H1 (cell line): ENCODE data around the gene SHROOM2. TPM values are rescaled to one million over a fixed set of nuclear protein-coding genes. Genes with fewer than 3 reads are reported as not detected.

ENCODE experiments used
- CTCF ChIA-PET: fragments of 300-600 bp; sonication (Branson Sonifier 250); formaldehyde crosslinking; loops from one replicate; lab custom pipeline; 2021; ENCODE audit not compliant: partially characterized antibody; lab: Charles Lee
- POLR2A ChIA-PET: fragments of 300-600 bp; sonication (Branson Sonifier 250); formaldehyde crosslinking; loops from one replicate; lab custom pipeline; 2021; ENCODE audit warnings: inconsistent platforms; ENCODE audit not compliant: partially characterized antibody; lab: Charles Lee
- DNase-seq, 2 experiments: peaks; one replicate each; pipeline versions ENCODE4 v3.0.0 to v3.0.0-alpha.2; 2010 to 2022; ENCODE audit warnings: low spot score in 2 of 2, low read depth in 1 of 2, mixed read lengths in 1 of 2
- FAIRE-seq: peaks from 2 replicates; lab custom pipeline; 2011; peaks lifted over from hg19 to GRCh38; lab: Jason Lieb, UNC
- H2AFZ ChIP-seq: 2 replicates; pipeline ENCODE4 v1.8.1; 2012; ENCODE audit warnings: low read length, inconsistent platforms
- H2AK5ac ChIP-seq: 2 replicates; pipeline ENCODE4 v1.6.1; 2013; ENCODE audit warnings: low read depth, low read length
- H2BK120ac ChIP-seq: replicated peaks from 2 replicates; pipeline ENCODE3; 2013; ENCODE audit warnings: low read depth, low read length, inconsistent platforms
- H2BK12ac ChIP-seq: 2 replicates; pipeline ENCODE4 v1.6.1; 2013; ENCODE audit warnings: low read depth, low read length
- H2BK15ac ChIP-seq: 2 replicates; pipeline ENCODE4 v1.6.1; 2013; ENCODE audit warnings: low read length
- H2BK20ac ChIP-seq: 2 replicates; pipeline ENCODE4 v1.6.1; 2013; ENCODE audit warnings: low read length
- H2BK5ac ChIP-seq: 2 replicates; pipeline ENCODE4 v1.6.1; 2013; ENCODE audit warnings: low read depth, low read length
- H3K14ac ChIP-seq: 2 replicates; pipeline ENCODE4 v1.6.1; 2013; ENCODE audit warnings: inconsistent platforms; ENCODE audit not compliant: insufficient read length
- H3K18ac ChIP-seq: 2 replicates; pipeline ENCODE4 v1.6.1; 2013; ENCODE audit warnings: low read length; ENCODE audit errors: extremely low read depth
- H3K23ac ChIP-seq: 2 replicates; pipeline ENCODE4 v1.6.1; 2013; ENCODE audit warnings: inconsistent platforms; ENCODE audit not compliant: insufficient read length
- H3K23me2 ChIP-seq: 2 replicates; pipeline ENCODE4 v1.6.1; 2013; ENCODE audit warnings: low read depth, low read length
- H3K27ac ChIP-seq: 2 replicates; pipeline ENCODE4 v1.6.1; 2011; ENCODE audit warnings: low read depth, low read length, inconsistent platforms
- H3K27me3 ChIP-seq, 4 experiments: replicated peaks in 1 of 4; 1 replicate in 1 of 4; 2 replicates in 3 of 4; pipeline versions ENCODE4 v1.6.1 to v1.8.1; 2011 to 2013; ENCODE audit warnings: low read length in 3 of 4, mild to moderate bottlenecking in 3 of 4, inconsistent platforms in 2 of 4, mixed read lengths in 2 of 4, moderate library complexity in 1 of 4; ENCODE audit not compliant: control insufficient read depth in 3 of 4, insufficient read depth in 3 of 4; ENCODE audit errors: extremely low read depth in 1 of 4
- H3K36me3 ChIP-seq, 4 experiments: 2 replicates each; pipeline versions ENCODE4 v1.6.1 to v1.8.1; 2011 to 2013; ENCODE audit warnings: mild to moderate bottlenecking in 4 of 4, low read length in 3 of 4, moderate library complexity in 2 of 4, control low read depth in 1 of 4, inconsistent platforms in 1 of 4; ENCODE audit not compliant: insufficient read depth in 4 of 4, control insufficient read depth in 2 of 4
- H3K4ac ChIP-seq: replicated peaks from 2 replicates; pipeline ENCODE3; 2013; ENCODE audit warnings: low read length, low read depth, mixed read lengths, inconsistent platforms; ENCODE audit not compliant: insufficient read length
- H3K4me1 ChIP-seq, 4 experiments: replicated peaks in 1 of 4; 1 replicate in 1 of 4; 2 replicates in 3 of 4; pipeline versions ENCODE4 v1.6.1 to v1.8.1; 2011 to 2013; ENCODE audit warnings: low read length in 3 of 4, inconsistent platforms in 2 of 4, mixed read lengths in 1 of 4; ENCODE audit not compliant: insufficient read depth in 4 of 4, control insufficient read depth in 3 of 4
- H3K4me2 ChIP-seq, 2 experiments: 2 replicates each; pipeline versions ENCODE4 v1.6.1 to v1.8.1; 2011 to 2013; ENCODE audit warnings: low read depth in 2 of 2, low read length in 2 of 2, control low read depth in 1 of 2, inconsistent platforms in 1 of 2, mild to moderate bottlenecking in 1 of 2; ENCODE audit not compliant: insufficient read depth in 1 of 2
- H3K4me3 ChIP-seq, 4 experiments: fragments of 200-600, 300-600 bp in 1 of 4; sonication (generic), shearing (Covaris generic), sonication (Bioruptor Twin) in 1 of 4; 2 replicates each; pipeline versions ENCODE4 v1.5.1 to v1.8.1; 2011 to 2016; ENCODE audit warnings: low read length in 4 of 4, low read depth in 3 of 4, control low read depth in 2 of 4, inconsistent platforms in 2 of 4, mild to moderate bottlenecking in 2 of 4, mixed read lengths in 1 of 4, moderate library complexity in 1 of 4; ENCODE audit not compliant: insufficient read depth in 2 of 4; ENCODE audit errors: extremely low read depth in 1 of 4
- H3K56ac ChIP-seq: replicated peaks from 2 replicates; pipeline ENCODE3; 2013; ENCODE audit warnings: low read depth, mild to moderate bottlenecking, mixed read lengths, low read length, inconsistent platforms; ENCODE audit not compliant: insufficient read length
- H3K79me1 ChIP-seq: 2 replicates; pipeline ENCODE4 v1.6.1; 2013; ENCODE audit warnings: low read depth, low read length, control low read depth
- H3K79me2 ChIP-seq, 2 experiments: 2 replicates each; pipeline versions ENCODE4 v1.6.1 to v1.8.1; 2012 to 2013; ENCODE audit warnings: low read length in 2 of 2, mild to moderate bottlenecking in 2 of 2, inconsistent platforms in 1 of 2; ENCODE audit not compliant: insufficient read depth in 2 of 2, control insufficient read depth in 1 of 2
- H3K9ac ChIP-seq, 4 experiments: replicated peaks in 1 of 4; 1 replicate in 1 of 4; 2 replicates in 3 of 4; pipeline versions ENCODE4 v1.6.1 to v1.8.1; 2011 to 2013; ENCODE audit warnings: low read depth in 3 of 4, low read length in 3 of 4, control low read depth in 2 of 4, mild to moderate bottlenecking in 2 of 4, moderate library complexity in 2 of 4, inconsistent platforms in 1 of 4; ENCODE audit errors: extremely low read depth in 1 of 4
- H3K9me3 ChIP-seq, 2 experiments: 2 replicates each; pipeline versions ENCODE4 v1.6.1 to v1.8.1; 2012 to 2013; ENCODE audit warnings: mild to moderate bottlenecking in 2 of 2, moderate library complexity in 2 of 2, control low read depth in 1 of 2, inconsistent platforms in 1 of 2, low read depth in 1 of 2, low read length in 1 of 2, mixed read lengths in 1 of 2; ENCODE audit not compliant: insufficient read depth in 2 of 2
- H4K20me1 ChIP-seq, 2 experiments: replicated peaks in 1 of 2; 2 replicates each; pipeline versions ENCODE3 to v1.8.1; 2011 to 2013; ENCODE audit warnings: inconsistent platforms in 2 of 2, low read length in 2 of 2, mild to moderate bottlenecking in 1 of 2; ENCODE audit not compliant: insufficient read depth in 2 of 2, control insufficient read depth in 1 of 2
- H4K5ac ChIP-seq: 2 replicates; pipeline ENCODE4 v1.6.1; 2013; ENCODE audit warnings: low read length, low read depth, mixed read lengths, inconsistent platforms; ENCODE audit not compliant: insufficient read length
- H4K8ac ChIP-seq: 2 replicates; pipeline ENCODE4 v1.8.0; 2013; ENCODE audit warnings: mild to moderate bottlenecking, moderate library complexity, low read length, inconsistent platforms; ENCODE audit not compliant: insufficient read depth; ENCODE audit errors: extremely low read depth
- H4K91ac ChIP-seq: replicated peaks from 2 replicates; pipeline ENCODE3; 2013; ENCODE audit warnings: low read length, mixed read lengths, inconsistent platforms; ENCODE audit not compliant: insufficient read length
- BCL11A ChIP-seq, 2 experiments: IDR thresholded peaks; one replicate each; pipeline ENCODE4 v1.6.1; 2011; ENCODE audit warnings: low read depth in 2 of 2, low read length in 2 of 2, mild to moderate bottlenecking in 2 of 2
- BRCA1 ChIP-seq: IDR thresholded peaks from 2 replicates; pipeline ENCODE4 v1.6.1; 2012; ENCODE audit warnings: low read depth, low read length, improper control_type of control experiment
- CBX8 ChIP-seq: fragments of 300-800, 300-1000 bp; sonication (generic); IDR thresholded peaks from 2 replicates; pipeline ENCODE4 v1.7.1; 2016; ENCODE audit warnings: low read depth, low read length, borderline replicate concordance
- CEBPB ChIP-seq: IDR thresholded peaks from 2 replicates; pipeline ENCODE4 v1.6.1; 2012; ENCODE audit warnings: low read depth, low read length
- CHD2 ChIP-seq: IDR thresholded peaks from 2 replicates; pipeline ENCODE4 v1.6.1; 2012; ENCODE audit warnings: low read length, improper control_type of control experiment
- EP300 ChIP-seq, 2 experiments: IDR thresholded peaks; 1 replicate in 1 of 2; 2 replicates in 1 of 2; pipeline ENCODE4 v1.6.1; 2011 to 2012; ENCODE audit warnings: low read depth in 2 of 2, low read length in 2 of 2, mild to moderate bottlenecking in 2 of 2, borderline replicate concordance in 1 of 2, inconsistent platforms in 1 of 2, moderate library complexity in 1 of 2
- PHF8 ChIP-seq: fragments of 200-600 bp; sonication (generic); conservative IDR thresholded peaks from 2 replicates; pipeline ENCODE4 v1.7.1; 2012; ENCODE audit warnings: low read depth, mild to moderate bottlenecking, inconsistent platforms, low read length, moderate library complexity
- POU5F1 ChIP-seq: IDR thresholded peaks from 2 replicates; pipeline ENCODE4 v1.6.1; 2011; ENCODE audit warnings: low read depth, mild to moderate bottlenecking, low read length, moderate library complexity
- SUZ12 ChIP-seq: fragments of 200-600 bp; sonication (generic); IDR thresholded peaks from 2 replicates; pipeline ENCODE4 v1.6.1; 2012; ENCODE audit warnings: mild to moderate bottlenecking, inconsistent platforms, low read length, moderate library complexity, mixed read lengths
- TAF7 ChIP-seq: optimal IDR thresholded peaks from 2 replicates; pipeline ENCODE3; 2011; ENCODE audit warnings: low read depth, mild to moderate bottlenecking, inconsistent platforms, low read length, moderate library complexity, borderline replicate concordance
- WGBS, 2 experiments: shearing (Covaris generic) in 1 of 2; methylation state at CpG; one replicate each; pipeline versions ENCODE4 v1.1.6 to v1.1.7; 2013 to 2015; ENCODE audit warnings: low lambda C conversion rate in 2 of 2, mixed read lengths in 2 of 2, inconsistent platforms in 1 of 2, low coverage in 1 of 2, missing lambda C conversion rate in 1 of 2; ENCODE audit not compliant: insufficient replicate concordance in 2 of 2, insufficient coverage in 1 of 2, insufficient read length in 1 of 2; ENCODE audit errors: extremely low coverage in 1 of 2, missing lambda C conversion rate in 1 of 2; 5-methylcytosine and 5-hydroxymethylcytosine counted together
- polyA plus RNA-seq, 7 experiments: library from polyadenylated mRNA; depleted of rRNA in 3 of 7; stranded (reverse) in 5 of 7; unstranded in 2 of 7; fragments of >200 nt in 5 of 7; fragments of 200-250 nt in 2 of 7; gene quantifications; 1 replicate in 5 of 7; 2 replicates in 1 of 7; 4 replicates in 1 of 7; pipeline versions ENCODE4 v1.2.1 to v1.2.3, GENCODE V29; 2011 to 2013; ENCODE audit warnings: missing spikeins in 2 of 7, mixed read lengths in 2 of 7
- total RNA-seq: library from RNA; stranded (reverse); fragmentation: NEBNext Ultra II Directional; extraction: Animal tissue kit (Norgen Biotek cat#: 25700); gene quantifications from 2 replicates; pipeline ENCODE4 v1.2.1, GENCODE V29; 2021
- TF ChIP-seq, protein P1 (sequence below): IDR thresholded peaks from 2 replicates; pipeline ENCODE4 v1.6.1; 2012; ENCODE audit warnings: inconsistent platforms

SHROOM2 gene
- total and polyA plus RNA-seq, 2 of the 8 experiments (the other 6 are each of a cell fraction or from before 2014, with no cell fraction given): 3.4 to 14.2 TPM

DNA sequence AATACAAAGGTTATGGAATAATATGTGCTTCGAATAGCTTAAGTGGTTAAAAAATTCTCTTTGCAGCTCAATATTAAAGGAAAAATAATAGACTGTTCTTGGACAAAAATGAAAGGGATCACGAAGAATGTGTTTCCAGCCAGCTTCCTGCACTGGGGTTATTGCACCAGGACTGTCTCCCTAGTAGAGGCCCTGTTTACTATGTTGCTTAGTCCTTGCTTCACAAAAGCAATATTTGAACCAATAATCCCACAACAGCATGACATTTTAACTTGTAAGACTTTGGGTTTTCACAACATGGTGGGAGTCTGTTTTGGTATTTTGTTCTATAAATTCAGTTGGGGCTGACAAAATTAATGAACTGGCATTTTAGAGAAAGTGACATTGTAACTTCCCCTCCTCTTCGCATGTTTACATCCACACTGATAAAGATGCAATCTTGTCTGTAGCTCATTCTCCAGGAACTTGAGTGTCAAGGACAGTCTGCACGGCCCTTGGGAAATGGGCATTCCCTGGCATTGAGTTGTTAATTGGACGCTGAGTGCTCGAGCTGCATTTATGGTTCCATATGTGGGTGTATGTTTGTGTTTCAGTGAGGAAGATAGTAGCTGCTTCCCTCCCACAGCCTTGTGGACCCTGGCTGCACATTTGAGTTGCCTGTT lies 39.0 kb downstream of the SHROOM2 start:
- H2BK5ac ChIP-seq: no peak overlapping the region
- no peaks in the 10 kb centered on the region for H3K9me3 ChIP-seq
- no peak overlapping the region for H3K9ac ChIP-seq
- no peak overlapping the region for H3K27ac ChIP-seq
- no peak overlapping the region for H3K4ac ChIP-seq
- H3K79me1 ChIP-seq: peaks cover 3% of the 10 kb centered on the region
- no peak overlapping the region for H3K56ac ChIP-seq
- no peak overlapping the region for H2BK120ac ChIP-seq
- H3K14ac ChIP-seq: no peak overlapping the region
- CTCF ChIA-PET: interaction anchor here (1.0 to 1.1 kb wide), 2 partner anchors 9 to 47 kb away, joined by 3 read pairs; no protein-coding TSS in a partner anchor
- no peaks in the 10 kb centered on the region for H3K27me3 ChIP-seq
- H4K5ac ChIP-seq: no peak overlapping the region
- no peak overlapping the region; the same call in 1 of the 2 replicates for H3K18ac ChIP-seq
- FAIRE-seq (no peak), DNase-seq (no peak)
- H3K23me2 ChIP-seq: no peaks in the 10 kb centered on the region
- H3K4me1 ChIP-seq: peaks cover 4 to 25% (median 16%) of the 10 kb centered on the region in 4 experiments
- peaks cover 0 to 30% of the 10 kb centered on the region in 2 experiments; a peak in 2 of 4 replicates for H3K79me2 ChIP-seq
- no peak overlapping the region for H2BK12ac ChIP-seq
- H4K8ac ChIP-seq: no peak overlapping the region
- 65% methylated on average over 6 of the region's 6 CpGs; no CpG with 5 or more reads in 1 of the 2 experiments for WGBS, 2 experiments
- POLR2A ChIA-PET: interaction anchor here (2.0 kb wide), 1 partner anchor 36 kb away, joined by 5 read pairs; no protein-coding TSS in a partner anchor
- no peak overlapping the region for H2AFZ ChIP-seq
- H2BK20ac ChIP-seq: no peak overlapping the region
- H3K4me3 ChIP-seq: no peak overlapping the region
- no peak overlapping the region for H4K91ac ChIP-seq
- H3K36me3 ChIP-seq: no peaks in the 10 kb centered on the region
- peak overlapping the region; percentile 13 to 45; a peak in 2 of 4 replicates for H3K4me2 ChIP-seq
- H3K23ac ChIP-seq: no peak overlapping the region
- no peak overlapping the region for H2AK5ac ChIP-seq
- no peak overlapping the region for H2BK15ac ChIP-seq
- H4K20me1 ChIP-seq: peaks cover 0 to 2% of the 10 kb centered on the region in 2 experiments
- TF ChIP-seq TAF7 (no peak), POU5F1 (no peak), CEBPB (no peak), SUZ12 (no peak), BCL11A (IDR thresholded peaks at IDR 0.05; ENCODE audit: low read depth in 2 of 2, low read length in 2 of 2) (no peak), CHD2 (no peak), EP300 (IDR thresholded peaks at IDR 0.05; ENCODE audit: borderline replicate concordance in 1 of 2, low read depth in 2 of 2, low read length in 2 of 2) (no peak), CBX8 (no peak), PHF8 (no peak), BRCA1 (no peak)
- TF ChIP-seq, protein P1, sequence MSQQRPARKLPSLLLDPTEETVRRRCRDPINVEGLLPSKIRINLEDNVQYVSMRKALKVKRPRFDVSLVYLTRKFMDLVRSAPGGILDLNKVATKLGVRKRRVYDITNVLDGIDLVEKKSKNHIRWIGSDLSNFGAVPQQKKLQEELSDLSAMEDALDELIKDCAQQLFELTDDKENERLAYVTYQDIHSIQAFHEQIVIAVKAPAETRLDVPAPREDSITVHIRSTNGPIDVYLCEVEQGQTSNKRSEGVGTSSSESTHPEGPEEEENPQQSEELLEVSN: no peak
- TF ChIP-seq, all 59 proteins: peak for 0
